OCI-LY1 (cell line): ENCODE results near the gene TRIM28.

ENCODE experiments used
- CTCF ChIP-seq: fragments of 200-600 bp; sonication (generic), shearing (Covaris generic); IDR thresholded peaks from 2 replicates; pipeline ENCODE4 v1.5.1; 2017; ENCODE audit warnings: mild to moderate bottlenecking, antibody characterized with exemption, low read length, moderate library complexity, mixed read lengths
- EZH2 ChIP-seq: fragments of 200-600 bp; sonication (generic), shearing (Covaris generic); IDR thresholded peaks from 2 replicates; pipeline ENCODE4 v1.8.0; 2017; ENCODE audit warnings: borderline replicate concordance, mixed run types, mild to moderate bottlenecking, antibody characterized with exemption, low read length, moderate library complexity, mixed read lengths

- TF ChIP-seq CTCF (no peak), EZH2 (no peak)
These were observed 3.8 kb downstream of the TRIM28 start for GRCh38 chr19:58547323-58548312.
